Measurements from ENCODE around the gene C1QTNF6.

- TF ChIP-seq CTCF (IDR thresholded peaks at IDR 0.05 in 8 of 11, conservative IDR thresholded peaks at IDR 0.05 in 3 of 11) (no peak), POLR2A (IDR thresholded peaks at IDR 0.05) (no peak)
Observed at GRCh38 chr22:37234736-37235711, 47.0 kb upstream of the C1QTNF6 start.

Data from spleen (tissue), 7 donors.